BLaER1 treated with 17β-estradiol and CSF1 and Interleukin-3, amounts not matched to agents 10 nM and 100 nM (cell line): Measurements from ENCODE around the gene RHBDF2.
A peak's percentile ranks its signal among the peaks of the same experiment; 100 is the strongest.

Experiments used
- H3K27ac ChIP-seq, 11 experiments: shearing (Covaris generic); formaldehyde crosslinking; 2 replicates each; pipeline ENCODE4 v1.8.1; 2022
- H3K27me3 ChIP-seq, 11 experiments: shearing (Covaris generic); formaldehyde crosslinking; 2 replicates each; pipeline ENCODE4 v1.8.1; 2022
- H3K36me3 ChIP-seq, 11 experiments: shearing (Covaris generic); formaldehyde crosslinking; 2 replicates each; pipeline ENCODE4 v1.8.1; 2022
- H3K4me1 ChIP-seq, 10 experiments: shearing (Covaris generic); formaldehyde crosslinking; 2 replicates each; pipeline ENCODE4 v1.8.1; 2022
- H3K4me2 ChIP-seq, 11 experiments: shearing (Covaris generic); formaldehyde crosslinking; 2 replicates each; pipeline ENCODE4 v1.8.1; 2022
- H3K4me3 ChIP-seq, 10 experiments: shearing (Covaris generic); formaldehyde crosslinking; 2 replicates each; pipeline ENCODE4 v1.8.1; 2022
- H3K9ac ChIP-seq, 11 experiments: shearing (Covaris generic); formaldehyde crosslinking; 2 replicates each; pipeline ENCODE4 v1.8.1; 2022
- H3K9me3 ChIP-seq, 11 experiments: shearing (Covaris generic); formaldehyde crosslinking; replicated peaks in 1 of 11; 2 replicates each; pipeline ENCODE4 v1.8.1; 2022
- H4K20me1 ChIP-seq, 11 experiments: shearing (Covaris generic); formaldehyde crosslinking; 2 replicates each; pipeline ENCODE4 v1.8.1; 2022
- Cebpa-rat ChIP-seq, 11 experiments: shearing (Covaris generic); IDR thresholded peaks; 2 replicates each; pipeline ENCODE4 v1.8.1; 2022

The RHBDF2 gene

GRCh38 chr17:76501018-76501826 lies at the start of gene RHBDF2:
RHBDF2 (minus strand) TSS chr17:76501423; CDS start chr17:76481524, 19,899 bp downstream.
- no peaks in the 10 kb centered on the region for H3K27me3 ChIP-seq
- H3K4me1 ChIP-seq = peaks cover 62 to 89% (median 75%) of the 10 kb centered on the region in 10 experiments
- H3K27ac ChIP-seq = peak within 1 kb of the TSS; percentile 86 to 97 (median 88)
- no peak for TF ChIP-seq Cebpa-rat (IDR thresholded peaks at IDR 0.05)
- H3K4me3 ChIP-seq = peak within 1 kb of the TSS; percentile 88 to 99 (median 96)
- peaks cover 0 to 46% (median 42%) of the 10 kb centered on the region in 11 experiments; a peak in 18 of 22 replicates for H4K20me1 ChIP-seq
- peak within 1 kb of the TSS; percentile 84 to 95 (median 90) for H3K9ac ChIP-seq
- peak within 1 kb of the TSS; percentile 94 to 100 (median 98) for H3K4me2 ChIP-seq
- H3K9me3 ChIP-seq = no peaks in the 10 kb centered on the region
- peaks cover 0 to 26% (median 11%) of the 10 kb centered on the region in 11 experiments; a peak in 9 of 22 replicates for H3K36me3 ChIP-seq

GRCh38 chr17:76549539-76549938 lies 48.3 kb upstream of the RHBDF2 start:
- Histone ChIP-seq H3K9ac (peak overlapping the region in 2 of 11 experiments; percentile 75 to 77; a peak in 2 of 22 replicates), H3K9me3 (no peaks in the 10 kb centered on the region), H3K4me2 (peak overlapping the region; percentile 81 to 99 (median 87)), H3K4me1 (peaks cover 91 to 100% (median 99%) of the 10 kb centered on the region in 10 experiments), H3K27me3 (peaks cover 17 to 22% (median 18%) of the 10 kb centered on the region in 11 experiments), H3K4me3 (peak overlapping the region in 3 of 10 experiments; percentile 6 to 34 (median 25); a peak in 3 of 20 replicates), H3K36me3 (no peaks in the 10 kb centered on the region), H4K20me1 (0 out of 22 replicates have a peak, but pooled peaks cover 0 to 3% (median 0%) of the 10 kb centered on the region in 11 experiments), H3K27ac (peak overlapping the region in 5 of 11 experiments; percentile 60 to 88 (median 80); a peak in 10 of 22 replicates)
- TF ChIP-seq Cebpa-rat (IDR thresholded peaks at IDR 0.05) = no peak

GRCh38 chr17:76549215-76549518 lies 47.9 kb upstream of the RHBDF2 start:
- peak overlapping the region in 7 of 11 experiments; percentile 43 to 77 (median 68); a peak in 7 of 22 replicates for H3K9ac ChIP-seq
- no peaks in the 10 kb centered on the region for H3K36me3 ChIP-seq
- H3K27me3 ChIP-seq = peaks cover 20 to 26% (median 22%) of the 10 kb centered on the region in 11 experiments
- H3K4me3 ChIP-seq = peak overlapping the region in 2 of 10 experiments; percentile 25 to 34; a peak in 3 of 20 replicates
- no peak for TF ChIP-seq Cebpa-rat (IDR thresholded peaks at IDR 0.05)
- H3K27ac ChIP-seq = peak overlapping the region in 7 of 11 experiments; percentile 60 to 88 (median 79); a peak in 13 of 22 replicates
- peak overlapping the region; percentile 81 to 99 (median 87) for H3K4me2 ChIP-seq
- no peaks in the 10 kb centered on the region for H3K9me3 ChIP-seq
- peaks cover 91 to 100% (median 99%) of the 10 kb centered on the region in 10 experiments for H3K4me1 ChIP-seq
- peaks cover 0 to 5% (median 0%) of the 10 kb centered on the region in 11 experiments; a peak in 1 of 22 replicates for H4K20me1 ChIP-seq

GRCh38 chr17:76548378-76549214 lies 47.4 kb upstream of the RHBDF2 start:
- H3K36me3 ChIP-seq = no peaks in the 10 kb centered on the region
- H3K9ac ChIP-seq = peak overlapping the region; percentile 43 to 77 (median 68); a peak in 21 of 22 replicates
- peaks cover 91 to 100% (median 99%) of the 10 kb centered on the region in 10 experiments for H3K4me1 ChIP-seq
- H4K20me1 ChIP-seq = peaks cover 0 to 9% (median 0%) of the 10 kb centered on the region in 11 experiments; a peak in 1 of 22 replicates
- peak overlapping the region; percentile 21 to 88 (median 75); a peak in 20 of 22 replicates for H3K27ac ChIP-seq
- no peak for TF ChIP-seq Cebpa-rat (IDR thresholded peaks at IDR 0.05)
- H3K4me2 ChIP-seq = peak overlapping the region; percentile 81 to 99 (median 87)
- peak overlapping the region in 7 of 10 experiments; percentile 10 to 43 (median 25); a peak in 7 of 20 replicates for H3K4me3 ChIP-seq
- no peaks in the 10 kb centered on the region for H3K9me3 ChIP-seq
- H3K27me3 ChIP-seq = peaks cover 26 to 32% (median 28%) of the 10 kb centered on the region in 11 experiments

- peaks cover 35 to 41% (median 37%) of the 10 kb centered on the region in 11 experiments for H3K27me3 ChIP-seq
- no peak for TF ChIP-seq Cebpa-rat (IDR thresholded peaks at IDR 0.05)
- H3K27ac ChIP-seq = peak overlapping the region in 9 of 11 experiments; percentile 19 to 88 (median 78); a peak in 16 of 22 replicates
- peaks cover 91 to 100% (median 99%) of the 10 kb centered on the region in 10 experiments for H3K4me1 ChIP-seq
- peak overlapping the region in 2 of 10 experiments; percentile 25 to 36; a peak in 2 of 20 replicates for H3K4me3 ChIP-seq
- peaks cover 0 to 9% (median 0%) of the 10 kb centered on the region in 11 experiments; a peak in 1 of 22 replicates for H4K20me1 ChIP-seq
- no peaks in the 10 kb centered on the region for H3K9me3 ChIP-seq
- peak overlapping the region in 10 of 11 experiments; percentile 43 to 77 (median 68); a peak in 17 of 22 replicates for H3K9ac ChIP-seq
- peak overlapping the region; percentile 81 to 99 (median 87) for H3K4me2 ChIP-seq
- no peaks in the 10 kb centered on the region for H3K36me3 ChIP-seq
Observed at GRCh38 chr17:76547642-76548202, 46.5 kb upstream of the RHBDF2 start.

- peaks cover 0 to 9% (median 0%) of the 10 kb centered on the region in 11 experiments; a peak in 1 of 22 replicates for H4K20me1 ChIP-seq
- peak overlapping the region; percentile 81 to 99 (median 87) for H3K4me2 ChIP-seq
- no peaks in the 10 kb centered on the region for H3K36me3 ChIP-seq
- H3K4me1 ChIP-seq = peaks cover 91 to 100% (median 100%) of the 10 kb centered on the region in 10 experiments
- peak overlapping the region in 4 of 10 experiments; percentile 8 to 38 (median 21); a peak in 5 of 20 replicates for H3K4me3 ChIP-seq
- no peaks in the 10 kb centered on the region for H3K9me3 ChIP-seq
- H3K27ac ChIP-seq = peak overlapping the region in 10 of 11 experiments; percentile 23 to 88 (median 76); a peak in 18 of 22 replicates
- peak overlapping the region; percentile 19 to 77 (median 64); a peak in 18 of 22 replicates for H3K9ac ChIP-seq
- peak in 3 of 11 experiments; percentile 18 to 59 (median 52); a peak in 4 of 22 replicates for TF ChIP-seq Cebpa-rat (IDR thresholded peaks at IDR 0.05)
- H3K27me3 ChIP-seq = peaks cover 40 to 46% (median 42%) of the 10 kb centered on the region in 11 experiments
Observed at GRCh38 chr17:76547183-76547641, 46.0 kb upstream of the RHBDF2 start.

GRCh38 chr17:76546556-76547182 lies 45.4 kb upstream of the RHBDF2 start:
- Histone ChIP-seq H4K20me1 (peaks cover 0 to 9% (median 0%) of the 10 kb centered on the region in 11 experiments; a peak in 1 of 22 replicates), H3K9ac (peak overlapping the region; percentile 19 to 77 (median 59); a peak in 18 of 22 replicates), H3K27me3 (peaks cover 40 to 48% (median 44%) of the 10 kb centered on the region in 11 experiments), H3K36me3 (no peaks in the 10 kb centered on the region), H3K4me1 (peaks cover 88 to 100% (median 100%) of the 10 kb centered on the region in 10 experiments), H3K4me3 (peak overlapping the region in 4 of 10 experiments; percentile 8 to 38 (median 21); a peak in 7 of 20 replicates), H3K9me3 (no peaks in the 10 kb centered on the region), H3K4me2 (peak overlapping the region; percentile 81 to 99 (median 87)), H3K27ac (peak overlapping the region in 10 of 11 experiments; percentile 23 to 88 (median 76); a peak in 19 of 22 replicates)
- TF ChIP-seq Cebpa-rat (IDR thresholded peaks at IDR 0.05) = no peak
